Thyroid gland (tissue), 4 donors: ENCODE data around the gene LONRF3. TPM values are rescaled to one million over a fixed set of nuclear protein-coding genes. Genes with fewer than 3 reads are reported as not detected.

Source experiments
- DNase-seq, 2 donors: peaks; one replicate each; pipeline ENCODE4 v3.0.0-alpha.2; 2019
- H3K27ac ChIP-seq, 3 donors: fragments of 200-600 bp; sonication (generic); 1 replicate in 2 of 3; 2 replicates in 1 of 3; pipeline ENCODE4 v1.5.1; 2016 to 2019; ENCODE audit warnings: mild to moderate bottlenecking in 1 of 3, moderate library complexity in 1 of 3
- H3K27me3 ChIP-seq: fragments of 200-600 bp; sonication (generic); one replicate; pipeline ENCODE4 v1.5.1; 2019
- H3K36me3 ChIP-seq, 2 donors: fragments of 200-600 bp; sonication (generic); one replicate each; pipeline ENCODE4 v1.5.1; 2016 to 2019
- H3K4me1 ChIP-seq, 2 donors: fragments of 200-600 bp; sonication (generic); one replicate each; pipeline ENCODE4 v1.5.1; 2017 to 2019
- H3K4me3 ChIP-seq, 3 donors: fragments of 200-600 bp; sonication (generic); replicated peaks in 1 of 3; 1 replicate in 2 of 3; 2 replicates in 1 of 3; pipeline ENCODE4 v1.5.1; 2016; ENCODE audit warnings: mild to moderate bottlenecking in 1 of 3
- H3K9me3 ChIP-seq: fragments of 200-600 bp; sonication (generic); one replicate; pipeline ENCODE4 v1.5.1; 2017
- CTCF ChIP-seq, 6 experiments: fragments of 200-600 bp in 3 of 6; fragments of 450-650 bp in 3 of 6; sonication (generic) in 3 of 6; IDR thresholded peaks; one replicate each; pipeline ENCODE4 v1.5.1; 2016 to 2019; ENCODE audit warnings: antibody characterized with exemption in 6 of 6, mild to moderate bottlenecking in 2 of 6, inconsistent platforms in 1 of 6, moderate library complexity in 1 of 6
- POLR2A ChIP-seq, 2 donors: fragments of 450-650 bp; IDR thresholded peaks; one replicate each; pipeline ENCODE4 v1.6.1; 2017; ENCODE audit warnings: antibody characterized with exemption in 2 of 2, mild to moderate bottlenecking in 2 of 2, moderate library complexity in 1 of 2
- WGBS, 2 donors: methylation state at CpG; one replicate each; pipeline ENCODE4 v1.1.5; 2017; 5-methylcytosine and 5-hydroxymethylcytosine counted together
- intact Hi-C: fragments of 100-400 bp; cut with DNase I; formaldehyde crosslinking; loops from one replicate; pipeline ENCODE4 v1.15.1; 2023
- total RNA-seq, 4 donors: library from RNA; depleted of rRNA; stranded (reverse); fragments of >200 nt; gene quantifications; one replicate each; pipeline ENCODE4 v1.2.3, GENCODE V29; 2016

LONRF3 gene
- total RNA-seq, 4 donors from 2014 or later: 32.1 to 106 (median 51.9) TPM

GRCh38 chrX:119030990-119031389, 56.6 kb downstream of the LONRF3 start:
- Histone ChIP-seq H3K27me3 (no peaks in the 10 kb centered on the region), H3K4me3 (no peak overlapping the region), H3K4me1 (no peaks in the 10 kb centered on the region), H3K9me3 (no peaks in the 10 kb centered on the region), H3K27ac (no peak overlapping the region), H3K36me3 (no peaks in the 10 kb centered on the region)
- TF ChIP-seq POLR2A (IDR thresholded peaks at IDR 0.05) (no peak), CTCF (IDR thresholded peaks at IDR 0.05) (no peak)
- no peak for DNase-seq
- intact Hi-C loops: no loop called here

DNA sequence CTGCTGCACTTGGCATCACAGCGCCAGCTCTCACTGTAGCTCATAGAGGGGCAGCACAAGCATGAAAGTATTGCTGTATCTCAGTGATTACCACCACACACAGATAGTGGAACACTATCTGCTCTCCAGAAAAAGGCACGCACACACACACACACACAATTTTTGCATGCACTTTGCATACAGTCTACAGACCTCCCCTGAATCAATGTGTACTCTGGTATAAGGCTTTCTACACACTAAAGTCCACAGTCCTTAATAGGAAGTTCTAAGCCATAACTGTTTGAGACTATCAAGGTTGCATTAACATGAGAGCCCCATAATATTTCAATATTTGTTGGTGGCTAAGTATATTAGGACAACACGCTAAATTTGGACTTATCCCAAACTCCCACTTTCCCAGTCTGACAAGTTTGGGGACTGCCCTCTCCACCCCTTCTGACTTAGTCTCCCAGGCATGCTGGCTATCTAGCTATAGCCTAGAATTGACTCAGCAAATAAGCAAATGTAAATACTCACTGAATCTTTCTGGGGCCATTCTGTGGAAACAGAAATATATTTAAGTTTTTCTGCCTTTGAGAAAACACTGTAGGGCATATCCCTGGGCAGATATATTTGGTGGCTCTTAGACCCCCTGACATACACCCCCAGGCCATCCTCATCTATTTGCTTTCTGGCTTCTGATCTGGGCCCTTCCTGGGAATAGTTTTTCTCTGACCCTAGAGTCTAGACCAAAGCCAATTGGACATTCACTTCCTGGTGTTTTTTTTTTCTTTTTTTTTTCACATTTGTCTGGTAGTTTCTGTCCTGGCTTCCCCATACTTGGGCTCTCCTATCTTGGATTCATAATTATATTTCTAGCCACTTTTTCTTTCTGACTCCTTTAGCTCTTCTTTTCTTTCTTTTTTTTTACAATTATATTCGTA, 62.0 kb downstream of the LONRF3 start:
- H3K9me3 ChIP-seq: no peaks in the 10 kb centered on the region
- H3K4me3 ChIP-seq: no peak overlapping the region
- no peak for TF ChIP-seq CTCF (IDR thresholded peaks at IDR 0.05)
- no peak for TF ChIP-seq POLR2A (IDR thresholded peaks at IDR 0.05)
- 76 to 93% methylated on average over 2 to 4 of the region's 4 CpGs for WGBS, 2 donors
- no peak overlapping the region for H3K27ac ChIP-seq
- DNase-seq: no peak
- peaks cover 0 to 8% of the 10 kb centered on the region in 2 donors for H3K4me1 ChIP-seq
- intact Hi-C loops: no loop called here
- H3K36me3 ChIP-seq: no peaks in the 10 kb centered on the region
- H3K27me3 ChIP-seq: no peaks in the 10 kb centered on the region

DNA sequence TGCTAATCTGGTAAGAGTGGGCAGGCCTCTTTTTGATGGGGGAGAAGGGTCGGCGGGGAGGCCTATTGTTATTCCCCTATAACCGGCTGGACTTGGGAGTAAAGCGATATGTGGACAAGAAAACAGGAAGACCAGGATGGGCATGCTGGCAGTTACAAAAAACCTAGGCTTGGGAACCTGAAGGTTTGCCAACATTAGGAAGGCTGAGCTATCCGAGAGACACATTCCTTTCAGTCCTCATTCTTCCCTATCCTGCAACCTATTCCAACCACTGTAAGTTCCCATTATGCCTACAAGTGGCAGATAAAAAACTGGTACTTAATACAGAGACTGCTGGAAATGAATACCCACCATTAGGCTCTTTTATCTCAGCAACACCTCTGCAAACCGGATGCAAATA, 66.0 kb downstream of the LONRF3 start:
- WGBS, 2 donors: 51 to 65% methylated on average over 6 of the region's 6 CpGs
- H3K9me3 ChIP-seq: no peaks in the 10 kb centered on the region
- H3K27ac ChIP-seq: no peak overlapping the region
- H3K4me3 ChIP-seq: no peak overlapping the region
- intact Hi-C loops: no loop called here
- DNase-seq: no peak
- H3K36me3 ChIP-seq: no peaks in the 10 kb centered on the region
- H3K27me3 ChIP-seq: no peaks in the 10 kb centered on the region
- H3K4me1 ChIP-seq: peaks cover 0 to 8% of the 10 kb centered on the region in 2 donors
- TF ChIP-seq POLR2A (IDR thresholded peaks at IDR 0.05): no peak
- no peak for TF ChIP-seq CTCF (IDR thresholded peaks at IDR 0.05)

GRCh38 chrX:119041175-119041574, 66.8 kb downstream of the LONRF3 start:
- intact Hi-C loops: no loop called here
- WGBS, 2 donors: 59 to 76% methylated on average over 3 to 4 of the region's 4 CpGs
- H3K36me3 ChIP-seq: no peaks in the 10 kb centered on the region
- peak; percentile 3 to 6 for DNase-seq
- H3K4me3 ChIP-seq: no peak overlapping the region
- TF ChIP-seq CTCF (IDR thresholded peaks at IDR 0.05): no peak
- no peak for TF ChIP-seq POLR2A (IDR thresholded peaks at IDR 0.05)
- H3K27me3 ChIP-seq: no peaks in the 10 kb centered on the region
- H3K27ac ChIP-seq: no peak overlapping the region
- H3K4me1 ChIP-seq: peaks cover 0 to 8% of the 10 kb centered on the region in 2 donors
- H3K9me3 ChIP-seq: no peaks in the 10 kb centered on the region

- H3K9me3 ChIP-seq: no peaks in the 10 kb centered on the region
- DNase-seq: no peak
- H3K27ac ChIP-seq: no peak overlapping the region
- WGBS, 2 donors: 96 to 98% methylated on average over 3 of the region's 3 CpGs
- H3K27me3 ChIP-seq: no peaks in the 10 kb centered on the region
- no peaks in the 10 kb centered on the region for H3K36me3 ChIP-seq
- H3K4me3 ChIP-seq: no peak overlapping the region
- TF ChIP-seq CTCF (IDR thresholded peaks at IDR 0.05) (no peak), POLR2A (IDR thresholded peaks at IDR 0.05) (no peak)
- intact Hi-C loops: no loop called here
- H3K4me1 ChIP-seq: peaks cover 0 to 8% of the 10 kb centered on the region in 2 donors
Measured at GRCh38 chrX:119042040-119042439, 67.6 kb downstream of the LONRF3 start.
